Ascending aorta (tissue), 2 donors: ENCODE results near the gene FOXF1. TPM values are rescaled to one million over a fixed set of nuclear protein-coding genes. Genes with fewer than 3 reads are reported as not detected.

ENCODE experiments used
- DNase-seq, 2 donors: peaks; one replicate each; pipeline ENCODE4 v3.0.0-alpha.2; 2019; ENCODE audit warnings: low spot score in 2 of 2
- H3K27ac ChIP-seq, 2 donors: fragments of 200-600 bp; sonication (generic); one replicate each; pipeline ENCODE4 v1.5.1; 2016 to 2017; ENCODE audit warnings: mild to moderate bottlenecking in 1 of 2
- H3K27me3 ChIP-seq: fragments of 200-600 bp; sonication (generic); one replicate; pipeline ENCODE4 v1.5.1; 2017
- H3K36me3 ChIP-seq, 2 donors: fragments of 200-600 bp; sonication (generic); one replicate each; pipeline ENCODE4 v1.5.1; 2016
- H3K4me1 ChIP-seq, 2 donors: fragments of 200-600 bp; sonication (generic); one replicate each; pipeline ENCODE4 v1.5.1; 2016 to 2017; ENCODE audit warnings: mild to moderate bottlenecking in 1 of 2
- H3K4me3 ChIP-seq, 2 donors: fragments of 200-600 bp; sonication (generic); one replicate each; pipeline ENCODE4 v1.5.1; 2016 to 2017; ENCODE audit warnings: mild to moderate bottlenecking in 1 of 2
- H3K9me3 ChIP-seq, 2 donors: fragments of 200-600 bp; sonication (generic); one replicate each; pipeline ENCODE4 v1.5.1; 2016
- CTCF ChIP-seq, 3 experiments: fragments of 200-600 bp in 2 of 3; fragments of 450-650 bp in 1 of 3; sonication (generic) in 2 of 3; IDR thresholded peaks; one replicate each; pipeline ENCODE4 v1.5.1; 2016 to 2019; ENCODE audit warnings: antibody characterized with exemption in 3 of 3, mild to moderate bottlenecking in 1 of 3, moderate library complexity in 1 of 3
- intact Hi-C: fragments of 100-400 bp; cut with DNase I; formaldehyde crosslinking; loops from one replicate; pipeline ENCODE4 v1.15.1; 2023
- total RNA-seq: library from RNA; depleted of rRNA; stranded (reverse); fragments of >200 nt; gene quantifications from one replicate; pipeline ENCODE4 v1.1.0, GENCODE V29; 2016

The FOXF1 gene
- total RNA-seq, 1 donor from 2014 or later, result 3.2 TPM

GRCh38 chr16:86499440-86499786 is 10.9 kb upstream of the FOXF1 start:
- Histone ChIP-seq H3K36me3 (no peaks in the 10 kb centered on the region), H3K9me3 (no peaks in the 10 kb centered on the region), H3K4me1 (peaks cover 0 to 4% of the 10 kb centered on the region in 2 donors), H3K27me3 (peaks cover 33% of the 10 kb centered on the region), H3K27ac (no peak overlapping the region), H3K4me3 (no peak overlapping the region)
- no peak for TF ChIP-seq CTCF (IDR thresholded peaks at IDR 0.05)
- intact Hi-C loops, result loop anchor here (2.0 kb wide), 1 partner anchor 71 kb away; no protein-coding TSS in a partner anchor
- DNase-seq, result no peak

DNA sequence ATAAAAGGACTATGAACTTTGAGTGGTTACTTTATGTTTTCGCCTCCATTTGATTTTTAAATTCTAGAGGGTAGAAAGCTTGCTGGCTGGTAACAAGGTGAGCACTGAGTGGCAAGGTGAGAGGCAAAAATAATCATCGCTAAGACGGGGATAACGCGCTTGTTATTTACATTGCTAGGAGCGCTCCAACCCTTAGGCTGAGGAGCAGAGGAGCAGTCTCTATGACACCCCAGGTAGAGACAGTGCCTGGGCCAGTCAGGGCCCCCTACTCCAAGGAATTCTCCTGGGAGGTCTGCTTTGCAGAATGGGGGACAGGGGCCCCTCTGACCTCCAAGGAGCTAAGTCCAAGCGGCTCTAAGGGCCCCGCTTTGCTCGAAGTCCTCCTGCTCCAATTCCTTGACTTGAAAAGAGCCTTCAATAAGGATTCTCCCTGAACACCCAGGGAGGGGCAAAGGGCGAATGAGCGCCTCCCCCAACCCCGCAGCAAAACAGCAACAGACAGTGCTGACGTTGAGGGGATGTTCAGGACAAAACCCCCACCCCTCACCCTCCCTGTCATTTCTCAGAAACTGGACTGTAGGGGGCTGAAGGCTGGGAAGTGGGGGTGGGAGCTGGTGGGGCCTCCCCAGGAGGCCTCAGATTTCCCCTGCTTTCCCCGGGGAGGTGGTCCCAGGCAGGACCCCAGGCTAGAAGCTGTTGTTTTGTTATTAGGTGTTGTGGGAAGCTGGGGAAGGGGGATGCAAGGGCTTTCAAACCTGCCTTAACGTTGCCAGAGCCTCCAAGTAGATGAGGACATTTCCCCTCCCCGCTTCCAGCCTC is 10.2 kb upstream of the FOXF1 start:
- no peak for DNase-seq
- peaks cover 0 to 6% of the 10 kb centered on the region in 2 donors for H3K4me1 ChIP-seq
- no peak for TF ChIP-seq CTCF (IDR thresholded peaks at IDR 0.05)
- no peaks in the 10 kb centered on the region for H3K36me3 ChIP-seq
- intact Hi-C loops, result loop anchor here (2.0 kb wide), 1 partner anchor 71 kb away; no protein-coding TSS in a partner anchor
- H3K4me3 ChIP-seq, result no peak overlapping the region
- no peaks in the 10 kb centered on the region for H3K9me3 ChIP-seq
- peaks cover 39% of the 10 kb centered on the region for H3K27me3 ChIP-seq
- H3K27ac ChIP-seq, result no peak overlapping the region

DNA sequence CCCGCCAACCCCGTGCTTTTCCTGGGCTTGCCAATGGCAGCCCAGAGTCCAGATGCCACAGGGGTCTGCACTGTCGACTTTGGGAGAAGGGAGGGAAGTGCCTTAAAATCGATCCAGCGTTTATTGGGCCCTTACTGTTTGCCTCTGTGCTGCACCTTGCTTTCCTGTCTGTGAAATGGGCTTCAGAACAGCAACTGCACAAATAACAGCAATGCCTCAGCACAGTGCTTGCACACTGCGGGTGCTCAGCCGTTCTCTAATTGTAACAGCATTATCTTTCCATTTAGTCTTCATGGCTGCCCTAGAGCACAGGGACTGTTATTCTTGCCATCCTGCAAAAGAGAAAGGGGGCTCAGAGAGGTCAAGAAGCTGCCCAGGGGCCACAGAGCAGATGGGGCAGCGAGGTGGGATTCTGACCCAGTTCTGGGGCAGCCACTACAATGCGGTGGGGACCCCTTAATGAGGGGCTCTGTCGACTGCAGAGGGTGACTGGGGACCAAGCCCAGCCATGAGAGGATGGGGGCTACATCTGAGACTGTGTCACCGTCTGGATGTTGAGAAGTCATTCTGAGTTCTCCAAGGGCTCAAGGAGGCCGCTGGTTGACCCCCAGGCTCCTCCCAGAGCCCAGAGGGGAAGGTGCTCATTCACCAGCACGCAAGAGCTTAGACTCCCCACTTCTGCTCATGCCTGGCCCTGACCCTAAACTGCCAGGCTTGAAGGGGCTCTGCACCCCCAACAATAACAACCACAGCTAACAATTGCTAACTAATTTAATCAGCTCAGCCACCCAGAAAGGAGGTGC is 9.4 kb upstream of the FOXF1 start:
- intact Hi-C loops, result no loop called here
- Histone ChIP-seq H3K9me3 (no peaks in the 10 kb centered on the region), H3K36me3 (no peaks in the 10 kb centered on the region), H3K4me3 (no peak overlapping the region), H3K27me3 (peaks cover 39% of the 10 kb centered on the region), H3K27ac (no peak overlapping the region), H3K4me1 (peaks cover 0 to 12% of the 10 kb centered on the region in 2 donors)
- DNase-seq, result no peak
- no peak for TF ChIP-seq CTCF (IDR thresholded peaks at IDR 0.05)

DNA sequence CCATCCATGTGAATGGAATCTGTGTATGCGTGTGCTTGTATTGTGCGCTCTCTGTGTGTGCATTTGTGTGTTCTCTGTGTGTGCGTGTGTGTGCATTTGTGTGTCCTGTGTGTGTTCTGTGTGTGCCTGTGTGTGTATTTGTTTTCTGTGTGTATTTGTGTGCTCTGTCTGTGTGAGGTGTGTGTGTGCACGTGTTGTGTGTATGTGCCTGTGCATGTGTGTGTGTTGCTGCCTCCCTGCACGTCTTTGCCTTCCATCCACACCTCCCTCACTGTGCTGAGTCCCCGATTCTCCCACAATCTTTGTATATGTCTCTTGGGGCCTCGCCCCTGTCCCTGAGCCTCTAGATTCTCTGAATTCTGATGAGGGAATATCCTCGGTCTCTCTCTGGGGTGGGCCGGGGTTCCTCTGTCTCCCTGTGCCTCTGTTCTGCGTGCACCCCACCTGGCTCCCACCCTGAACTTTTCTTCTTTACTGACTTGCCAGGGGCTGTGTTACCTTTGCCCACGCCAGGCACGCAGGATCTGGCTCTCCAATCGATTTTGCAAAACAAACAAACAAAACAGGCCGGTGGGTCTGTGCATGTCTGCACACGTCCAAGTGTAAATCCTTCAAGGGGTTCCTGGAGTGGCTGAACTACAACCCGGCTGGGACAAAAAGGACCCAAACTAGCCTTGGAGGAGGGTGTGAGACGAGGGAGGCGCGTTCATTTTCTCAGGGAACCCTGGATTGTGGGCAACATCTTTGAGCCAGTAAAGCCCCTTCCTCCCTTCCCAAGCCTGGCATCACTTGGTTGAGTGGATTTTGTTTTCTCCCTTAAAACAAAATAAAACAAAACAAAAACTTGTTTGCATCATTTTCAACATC is 8.1 kb upstream of the FOXF1 start:
- no peak for TF ChIP-seq CTCF (IDR thresholded peaks at IDR 0.05)
- Histone ChIP-seq H3K9me3 (no peaks in the 10 kb centered on the region), H3K27me3 (peaks cover 48% of the 10 kb centered on the region), H3K4me3 (no peak overlapping the region), H3K36me3 (no peaks in the 10 kb centered on the region), H3K27ac (no peak overlapping the region), H3K4me1 (peaks cover 0 to 14% of the 10 kb centered on the region in 2 donors)
- no peak for DNase-seq
- intact Hi-C loops, result no loop called here
